A673 (cell line): ENCODE results near the gene OR5W2.
"Not testable (repeated sequence)": the region's sequence is repeated elsewhere in the genome, so short reads cannot be mapped to it uniquely, and the experiment has no call there.

Experiments
- EZH2 ChIP-seq: fragments of 200-600 bp; sonication (generic); IDR thresholded peaks from 2 replicates; pipeline ENCODE4 v1.6.1; 2017; ENCODE audit warnings: borderline replicate concordance, low read depth, mild to moderate bottlenecking, mixed read lengths, antibody characterized with exemption, low read length; ENCODE audit not compliant: poor library complexity, severe bottlenecking
- TF ChIP-seq, protein P1 (sequence below): fragments of 300-800, 200-600 bp; sonication (generic); conservative IDR thresholded peaks from 2 replicates; pipeline ENCODE4 v1.5.1; 2017; ENCODE audit warnings: low read depth, mild to moderate bottlenecking, antibody characterized with exemption, low read length, moderate library complexity, mixed read lengths

DNA sequence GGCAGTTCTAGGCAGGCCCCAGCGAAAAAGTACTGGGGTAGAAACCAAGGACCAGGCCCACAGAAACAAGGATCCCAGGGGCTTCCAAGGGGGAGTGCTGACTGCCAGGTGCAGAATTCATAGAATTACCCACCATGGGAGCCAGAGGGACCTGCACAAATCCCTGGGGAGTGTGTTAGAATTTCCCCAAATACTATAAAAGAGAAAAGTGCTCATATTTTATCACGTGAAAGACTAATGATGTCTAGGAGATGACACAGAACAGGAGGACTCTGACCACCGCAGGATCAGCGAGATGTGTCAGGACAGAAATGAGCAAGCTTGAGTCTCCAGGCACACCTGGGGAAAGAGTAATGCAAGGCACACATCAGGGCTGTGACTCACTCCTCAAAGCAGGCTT lies 47.0 kb downstream of the OR5W2 start:
- TF ChIP-seq, protein P1, sequence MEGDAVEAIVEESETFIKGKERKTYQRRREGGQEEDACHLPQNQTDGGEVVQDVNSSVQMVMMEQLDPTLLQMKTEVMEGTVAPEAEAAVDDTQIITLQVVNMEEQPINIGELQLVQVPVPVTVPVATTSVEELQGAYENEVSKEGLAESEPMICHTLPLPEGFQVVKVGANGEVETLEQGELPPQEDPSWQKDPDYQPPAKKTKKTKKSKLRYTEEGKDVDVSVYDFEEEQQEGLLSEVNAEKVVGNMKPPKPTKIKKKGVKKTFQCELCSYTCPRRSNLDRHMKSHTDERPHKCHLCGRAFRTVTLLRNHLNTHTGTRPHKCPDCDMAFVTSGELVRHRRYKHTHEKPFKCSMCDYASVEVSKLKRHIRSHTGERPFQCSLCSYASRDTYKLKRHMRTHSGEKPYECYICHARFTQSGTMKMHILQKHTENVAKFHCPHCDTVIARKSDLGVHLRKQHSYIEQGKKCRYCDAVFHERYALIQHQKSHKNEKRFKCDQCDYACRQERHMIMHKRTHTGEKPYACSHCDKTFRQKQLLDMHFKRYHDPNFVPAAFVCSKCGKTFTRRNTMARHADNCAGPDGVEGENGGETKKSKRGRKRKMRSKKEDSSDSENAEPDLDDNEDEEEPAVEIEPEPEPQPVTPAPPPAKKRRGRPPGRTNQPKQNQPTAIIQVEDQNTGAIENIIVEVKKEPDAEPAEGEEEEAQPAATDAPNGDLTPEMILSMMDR: not testable (repeated sequence)
- not testable (repeated sequence) for TF ChIP-seq EZH2
